ENCODE measurements around the gene TACR2.

TACR2 gene

DNA sequence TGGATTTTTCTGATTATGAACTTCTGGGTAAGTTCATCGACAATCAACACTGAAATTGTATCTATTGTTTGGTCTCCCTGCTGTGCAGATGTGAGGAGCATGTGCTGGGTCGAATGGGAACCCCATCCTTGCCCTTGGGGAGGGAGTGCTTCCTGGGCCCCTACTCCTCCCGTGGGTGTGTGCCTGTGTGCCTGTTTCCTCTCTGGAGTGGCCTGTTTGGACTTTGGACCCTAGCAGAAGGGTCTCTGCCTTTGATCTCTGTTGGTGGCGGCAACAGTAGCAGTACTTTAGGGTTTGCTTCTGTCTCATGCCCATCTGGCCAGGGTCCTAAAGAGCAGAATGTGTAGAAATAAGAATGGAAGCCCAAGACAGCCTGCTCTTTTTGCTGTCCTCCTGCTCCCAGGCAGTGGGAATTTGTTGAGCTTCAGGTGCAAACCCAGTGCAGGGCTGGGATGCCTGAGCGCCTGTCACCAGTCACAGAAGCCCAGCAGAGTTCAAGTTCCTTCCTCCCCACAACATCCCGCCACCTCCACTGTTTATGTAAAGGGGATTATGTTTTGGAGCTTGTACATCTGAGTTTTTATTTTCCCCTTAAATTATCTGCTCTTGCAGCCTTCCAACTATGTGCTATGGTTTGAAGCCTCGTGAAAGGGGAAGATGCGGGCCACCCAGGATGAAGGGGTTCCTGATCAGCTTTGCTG, 1.5 kb upstream of the TACR2 start:
- DNase-seq: no peak

DNA sequence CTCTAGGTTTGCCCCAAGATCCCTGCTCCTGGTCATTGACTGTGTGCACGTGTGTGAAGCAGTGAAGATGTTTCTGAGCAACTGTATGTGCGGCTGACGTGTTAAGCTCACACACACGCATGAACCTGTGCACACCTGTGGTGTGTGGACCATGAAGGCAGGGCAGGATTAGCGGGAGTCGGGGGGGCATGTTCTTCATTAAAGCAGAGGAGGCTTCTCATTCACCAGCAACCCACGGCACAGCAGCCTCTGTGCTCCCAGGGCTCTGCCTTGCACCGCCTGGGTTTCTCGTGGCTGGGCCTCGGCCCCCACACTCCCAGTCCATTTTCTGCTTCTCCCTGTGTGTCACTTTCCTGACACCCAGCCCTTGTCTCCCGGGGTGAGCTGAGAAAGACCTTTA, 824 bp upstream of the TACR2 start:
- DNase-seq: no peak

DNA sequence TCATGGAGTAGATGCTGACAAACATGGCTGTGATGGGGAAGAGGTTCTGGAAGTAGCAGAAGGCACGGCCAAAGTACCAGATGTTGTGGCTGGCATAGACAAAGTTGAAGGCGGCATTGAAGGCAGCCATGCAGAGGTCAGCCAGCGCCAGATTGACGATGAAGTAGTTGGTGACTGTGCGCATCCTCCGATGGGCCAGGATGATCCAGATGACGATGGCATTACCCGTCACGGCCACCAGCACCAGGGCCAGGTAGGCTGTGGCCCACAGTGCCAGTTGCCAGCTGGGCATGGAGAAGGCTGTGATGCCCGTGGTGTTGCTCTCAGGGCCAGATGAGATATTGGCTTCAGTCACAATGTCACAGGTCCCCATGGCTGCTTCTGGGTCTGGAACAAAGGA, 767 bp downstream of the TACR2 start:
- no peak for DNase-seq

DNA sequence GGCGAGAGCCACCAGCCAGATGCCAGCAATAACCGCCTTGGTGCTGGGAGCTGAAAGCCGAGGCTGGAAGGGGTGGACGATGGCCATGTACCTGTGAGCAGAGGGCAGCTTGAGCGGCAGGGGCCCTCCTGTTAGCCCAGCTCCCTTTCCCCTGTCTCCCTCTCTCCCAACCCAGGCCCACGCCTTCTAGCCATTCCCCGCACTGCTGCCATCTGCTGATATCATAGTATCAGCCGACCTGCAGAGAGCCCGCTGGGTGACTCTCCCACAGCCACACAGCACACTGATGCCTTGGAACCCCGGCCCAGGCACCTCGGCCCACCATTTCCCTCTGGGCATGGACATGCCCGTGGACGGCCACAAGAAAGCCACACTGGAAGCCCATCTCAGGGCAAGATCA, 1.7 kb downstream of the TACR2 start:
- DNase-seq: no peak

DNA sequence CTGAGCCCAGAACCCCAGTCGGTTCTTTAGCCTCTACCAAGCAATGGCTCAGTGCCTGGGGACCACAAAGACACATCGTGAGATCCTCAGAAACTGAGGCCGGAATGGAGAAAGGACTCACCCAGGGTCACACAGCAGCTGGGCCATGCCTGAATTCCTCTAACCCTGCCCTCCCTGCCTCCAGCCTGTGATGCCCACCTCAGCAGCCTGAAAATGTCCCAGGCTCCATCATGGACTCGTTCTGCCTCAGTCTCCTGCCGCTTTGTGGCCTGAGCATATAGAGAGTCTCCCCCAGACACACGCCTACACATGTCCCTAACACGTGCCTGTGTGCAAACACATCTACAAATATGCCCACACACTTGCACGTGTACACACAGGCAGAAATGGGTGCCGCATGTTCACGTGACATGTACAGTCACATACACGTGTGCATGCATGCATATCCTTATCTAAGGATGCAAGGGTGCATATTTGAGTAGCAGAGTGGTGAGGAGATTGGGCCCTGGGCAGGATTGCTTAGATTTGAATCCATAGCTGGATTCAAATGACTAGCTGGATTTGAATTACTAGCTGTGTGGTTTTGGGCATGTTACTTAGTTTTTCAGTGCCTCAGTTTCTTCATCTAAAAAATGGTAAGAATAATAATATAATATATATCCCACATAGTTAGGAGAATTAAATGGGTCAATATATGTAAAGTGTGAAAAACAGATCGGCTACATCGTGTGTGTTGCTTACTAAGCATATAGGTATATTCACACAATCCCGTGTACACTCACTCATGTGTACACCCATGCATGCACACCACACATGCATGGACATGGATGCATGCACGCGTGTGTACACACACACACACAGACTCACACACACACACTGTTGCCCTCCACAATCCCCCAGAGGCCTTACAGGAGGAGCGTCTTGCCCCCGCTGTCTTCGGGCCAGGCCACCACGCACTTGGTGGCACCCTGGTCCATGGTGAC, 2.4 kb downstream of the TACR2 start:
- DNase-seq: no peak

DNA sequence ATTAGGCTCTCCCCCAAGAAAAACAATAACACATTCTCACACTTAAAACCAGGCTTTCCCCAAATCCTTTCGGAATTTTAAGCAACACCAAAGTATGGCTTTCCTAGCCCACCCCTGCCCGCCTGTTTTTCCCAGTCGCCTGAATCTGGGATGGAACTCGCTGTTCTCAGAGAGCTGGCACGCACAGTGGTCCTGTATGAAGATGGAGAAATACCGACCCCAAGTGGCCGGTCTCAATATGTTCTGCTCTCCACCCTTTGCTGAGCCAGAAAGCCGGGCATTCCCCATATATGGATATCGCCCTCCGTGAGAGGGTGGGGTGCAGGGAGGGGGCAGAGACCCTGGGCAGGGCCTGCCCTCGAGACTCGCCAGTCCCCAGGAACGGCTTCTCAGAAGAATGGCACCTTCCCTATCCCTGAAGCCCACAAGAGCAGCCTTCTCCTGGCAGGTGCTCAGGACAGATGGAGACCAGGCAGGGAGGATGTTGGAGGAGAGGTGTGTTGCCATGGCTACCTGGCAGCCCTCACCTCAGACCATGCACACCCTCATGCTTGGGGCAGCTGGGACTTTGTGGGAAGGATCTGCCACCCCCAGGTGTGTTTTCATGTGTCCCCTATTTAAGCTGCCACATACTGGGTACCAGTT, 3.4 kb downstream of the TACR2 start:
- no peak for DNase-seq

DNA sequence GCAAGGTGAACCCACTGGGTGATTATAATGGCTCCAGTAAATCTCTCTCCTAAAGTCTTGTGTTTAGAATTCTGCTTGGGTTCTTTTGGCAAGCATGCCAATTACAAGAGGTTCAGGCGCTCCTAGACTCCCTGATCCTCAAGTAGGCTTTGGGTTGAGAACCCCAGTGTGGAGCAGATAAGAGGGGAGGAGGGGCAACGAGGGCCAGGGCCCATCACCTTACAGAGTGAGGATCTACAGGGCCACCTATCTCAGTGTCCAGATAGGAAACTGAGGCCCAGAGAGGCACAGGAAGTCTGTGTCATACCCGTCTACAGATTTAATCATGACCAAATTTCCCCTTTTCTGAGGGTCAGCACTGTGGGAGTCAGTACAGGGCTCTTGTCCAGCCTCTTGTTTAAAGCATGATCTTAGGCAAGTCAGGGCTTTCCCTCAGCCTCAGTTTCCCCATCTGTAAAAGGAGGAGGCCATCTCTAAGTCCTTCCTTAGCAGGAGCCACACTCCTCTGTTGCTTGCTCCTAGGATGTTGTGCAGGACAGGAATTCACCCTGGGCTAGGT, 4.4 kb downstream of the TACR2 start:
- DNase-seq: no peak

DNA sequence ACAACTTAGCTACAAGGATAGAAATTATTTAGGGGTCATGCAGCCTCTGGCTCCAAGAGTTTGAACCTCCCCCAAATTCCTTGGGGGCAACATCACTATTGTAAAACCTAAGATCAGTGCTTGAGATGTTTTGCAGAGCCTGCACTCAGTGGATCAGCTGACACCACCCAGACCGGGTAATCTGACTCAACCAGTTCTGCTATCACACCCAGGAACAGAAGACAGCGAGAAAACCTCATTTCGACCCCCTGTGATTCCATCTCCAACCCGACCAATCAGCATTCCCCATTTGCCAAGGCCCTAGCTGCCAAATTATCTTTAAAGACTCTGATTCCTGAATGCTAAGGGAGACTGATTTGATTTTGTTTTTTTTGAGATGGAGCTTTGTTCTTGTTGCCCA, 5.2 kb downstream of the TACR2 start:
- DNase-seq: no peak

DNA sequence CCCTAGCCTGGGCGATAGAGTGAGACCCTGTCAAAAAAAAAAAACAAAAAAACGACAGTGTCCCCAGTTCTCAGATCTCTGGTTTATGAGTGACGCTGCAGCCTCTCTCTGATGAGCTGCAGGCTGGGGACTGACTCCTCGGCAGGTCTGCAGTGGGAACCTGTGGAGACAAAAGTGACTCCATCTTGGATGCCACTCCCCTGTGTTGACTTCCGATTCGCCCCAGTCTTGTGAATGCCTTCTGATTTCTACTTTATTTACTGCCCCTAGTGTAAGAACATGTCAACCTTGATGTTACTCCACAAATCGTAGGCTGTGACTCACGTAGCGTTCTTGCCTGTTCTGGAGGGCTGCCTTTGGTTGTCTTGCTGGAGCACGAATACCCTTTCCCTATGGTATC, 6.2 kb downstream of the TACR2 start:
- DNase-seq: no peak

DNA sequence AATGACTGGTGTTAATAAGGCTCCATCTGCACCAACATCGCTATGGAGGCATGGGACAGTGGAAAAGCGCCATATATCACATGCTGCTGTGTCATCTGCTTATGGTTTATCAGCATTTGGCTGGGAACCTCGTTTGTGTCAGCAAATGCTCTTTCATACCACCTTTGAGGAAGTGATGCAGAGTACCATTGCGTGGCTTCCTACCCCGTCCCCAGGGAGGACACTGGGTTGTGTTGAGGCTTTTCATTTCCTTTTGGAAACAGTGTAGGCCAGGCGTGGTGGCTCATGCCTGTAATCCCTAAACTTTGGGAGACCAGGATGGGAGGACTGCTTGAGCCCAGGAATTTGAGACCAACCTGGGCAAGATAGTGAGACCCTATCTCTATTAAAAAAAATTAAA, 6.8 kb downstream of the TACR2 start:
- DNase-seq: no peak

DNA sequence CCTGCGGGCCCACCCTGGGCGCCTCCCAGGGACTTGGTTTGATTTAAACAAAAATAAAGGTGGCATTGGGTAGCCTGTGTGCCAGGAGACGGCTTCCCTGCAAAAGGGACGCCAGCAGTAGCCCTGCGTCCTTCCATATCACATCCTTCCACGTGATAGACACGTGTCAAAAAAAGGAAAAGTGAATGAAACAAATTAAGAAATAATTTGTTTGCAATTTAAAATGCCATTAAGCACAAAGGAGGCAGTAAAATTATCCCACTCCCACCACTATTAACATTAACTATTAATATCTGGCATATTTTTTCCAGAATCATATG, 7.6 kb downstream of the TACR2 start:
- no peak for DNase-seq

DNA sequence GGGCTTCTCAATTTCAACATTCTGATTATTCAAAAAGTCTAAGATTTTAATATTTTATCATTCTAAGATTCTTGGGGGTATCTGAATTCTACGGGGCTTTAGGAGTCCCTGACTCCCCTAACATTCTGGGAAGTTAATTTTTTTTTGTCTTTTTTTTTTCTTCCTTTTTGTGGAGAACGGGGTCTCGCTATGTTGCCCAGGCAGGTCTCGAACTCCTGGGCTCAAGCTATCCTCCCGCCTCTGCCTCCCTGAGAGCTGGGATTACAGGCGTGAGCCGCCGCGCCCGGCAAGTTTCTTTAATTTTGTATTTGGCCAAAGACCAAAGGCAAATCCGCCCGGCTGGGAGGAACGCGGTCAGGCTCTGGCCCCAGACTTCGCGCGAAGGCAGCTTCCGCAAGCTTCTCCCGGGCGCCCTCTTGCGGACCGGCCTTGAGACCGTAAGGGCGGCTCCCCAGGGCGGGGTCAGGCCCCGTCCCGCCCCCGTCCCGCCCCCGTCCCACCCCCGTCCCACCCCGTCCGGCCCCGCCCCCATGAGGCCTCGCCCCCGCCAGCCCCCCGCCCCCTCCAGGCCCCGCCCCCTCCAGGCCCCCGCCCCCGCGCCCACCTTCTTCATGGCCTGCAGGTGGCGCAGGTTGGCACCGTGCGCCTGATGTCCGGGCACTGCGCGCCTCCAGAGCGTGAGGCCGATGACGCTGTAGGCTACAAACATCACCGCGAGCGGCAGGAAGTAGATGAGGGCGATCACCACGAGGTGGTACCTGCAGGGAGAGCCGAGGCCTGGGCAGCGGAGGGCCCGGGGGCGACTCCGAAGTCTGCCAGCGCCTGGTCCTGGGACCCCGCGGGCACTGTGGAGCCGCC, 8.2 kb downstream of the TACR2 start:
- peak; percentile 79 for DNase-seq

DNA sequence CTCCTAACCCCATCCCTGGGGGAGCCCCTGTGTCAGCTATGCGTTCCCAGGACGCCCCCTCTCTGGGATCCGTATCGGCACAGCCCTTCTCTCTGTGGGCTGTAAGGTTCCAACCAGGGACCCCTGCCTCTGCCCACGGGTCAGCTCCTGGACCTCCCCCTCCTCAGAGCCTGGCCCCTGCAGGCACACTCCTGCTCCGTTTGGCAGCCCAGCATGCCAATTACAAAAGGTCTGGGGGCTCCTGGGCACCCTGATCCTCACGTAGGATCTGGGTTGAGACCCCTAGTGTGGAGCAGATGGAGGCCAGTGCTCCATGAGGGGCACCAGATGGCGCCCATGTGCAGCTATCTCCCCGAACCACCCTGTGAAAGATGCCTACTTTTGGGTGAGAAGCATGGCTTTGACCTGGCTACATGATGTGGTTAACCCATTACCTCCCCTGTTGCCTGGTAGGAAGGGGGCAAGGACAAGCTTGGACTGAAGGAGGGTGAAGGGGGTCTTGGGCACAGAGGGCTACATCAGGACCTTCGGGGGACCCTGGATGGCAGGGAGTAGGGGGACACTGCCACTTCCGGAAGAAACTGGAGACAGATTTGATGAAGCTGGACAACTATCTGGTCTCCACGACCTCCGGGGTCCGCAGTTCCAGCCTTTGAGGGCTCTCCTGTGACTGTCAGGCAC, 9.0 kb downstream of the TACR2 start:
- no peak for DNase-seq

DNA sequence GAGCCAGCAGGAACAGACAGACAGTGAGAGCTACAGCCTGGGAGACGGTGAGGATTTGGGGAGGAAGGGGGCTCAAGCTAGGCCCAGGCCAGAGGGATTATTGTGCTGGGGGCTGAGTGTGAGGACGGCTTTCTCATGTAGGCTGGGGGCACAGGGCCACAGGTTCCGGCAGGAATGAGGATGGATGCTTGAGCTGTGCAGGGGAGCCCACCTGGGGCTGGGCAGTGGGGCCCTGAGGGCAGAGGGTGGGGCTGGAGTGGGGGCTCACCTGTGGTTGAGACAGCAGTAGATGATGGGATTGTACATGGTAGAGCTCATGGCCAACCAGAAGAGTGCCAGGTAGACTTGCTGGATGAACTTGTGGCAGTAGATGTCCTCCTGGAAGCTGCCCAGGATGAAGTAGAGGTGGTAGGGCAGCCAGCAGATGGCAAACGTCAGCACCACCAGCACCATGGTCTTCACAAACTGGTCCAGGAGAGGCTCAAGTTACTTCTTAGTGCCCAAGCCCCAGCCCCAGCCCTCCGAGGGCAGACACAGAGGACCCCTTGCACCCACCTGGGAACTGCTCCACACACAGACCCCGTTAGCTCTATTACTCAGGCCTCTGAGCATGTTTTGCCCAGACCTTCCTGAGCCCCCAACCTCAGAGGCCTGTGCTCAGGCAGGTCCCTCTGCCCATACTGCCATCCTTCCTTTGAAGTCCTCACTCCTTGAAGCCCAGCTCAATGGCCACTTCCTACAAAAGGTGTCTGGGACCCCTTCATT, 9.7 kb downstream of the TACR2 start:
- DNase-seq: no peak

DNA sequence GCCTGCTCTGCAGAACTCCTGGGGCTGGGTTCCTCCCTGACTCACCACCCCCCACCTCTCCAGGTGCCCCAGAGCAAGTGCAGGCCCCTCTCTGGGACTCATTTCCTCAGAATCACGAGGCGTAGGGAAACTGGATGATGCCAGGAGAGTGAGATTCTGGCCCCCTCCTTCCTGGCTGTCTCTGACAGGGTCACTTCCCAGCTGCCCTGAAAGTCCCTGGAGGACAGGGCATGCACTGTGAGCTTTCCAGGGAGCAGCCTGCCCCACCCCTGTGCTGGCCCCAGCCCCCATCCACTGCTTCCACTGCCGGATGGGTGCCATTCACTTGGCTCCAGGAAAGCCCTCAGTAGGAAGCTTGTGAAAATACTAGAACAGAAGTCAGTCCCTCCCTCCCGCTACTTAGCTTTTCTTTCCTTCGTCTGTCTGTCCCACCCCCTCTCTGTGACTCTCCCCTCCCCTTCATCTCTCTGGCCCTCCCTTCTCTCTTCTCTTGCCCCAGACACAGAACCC, 10.4 kb downstream of the TACR2 start:
- DNase-seq: no peak

DNA sequence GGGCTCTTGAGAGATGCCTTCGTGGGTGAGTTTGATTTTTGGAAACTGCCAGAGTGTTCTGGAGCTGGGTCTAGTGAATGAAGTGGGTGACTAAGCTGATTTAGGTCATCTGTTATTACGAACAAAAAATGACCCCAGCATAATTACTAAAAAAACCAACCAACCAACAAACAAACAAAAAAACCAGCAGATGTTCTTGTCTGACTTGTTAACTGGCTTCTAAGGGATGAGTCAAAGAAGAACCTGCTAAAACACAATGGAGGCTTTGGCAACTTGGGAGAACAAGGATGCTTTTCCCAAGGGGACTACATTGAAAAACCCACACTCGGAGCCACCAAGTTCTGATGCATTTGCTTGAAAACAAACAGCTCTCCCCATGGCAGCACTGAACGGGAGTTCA, 11.5 kb downstream of the TACR2 start:
- no peak for DNase-seq

DNA sequence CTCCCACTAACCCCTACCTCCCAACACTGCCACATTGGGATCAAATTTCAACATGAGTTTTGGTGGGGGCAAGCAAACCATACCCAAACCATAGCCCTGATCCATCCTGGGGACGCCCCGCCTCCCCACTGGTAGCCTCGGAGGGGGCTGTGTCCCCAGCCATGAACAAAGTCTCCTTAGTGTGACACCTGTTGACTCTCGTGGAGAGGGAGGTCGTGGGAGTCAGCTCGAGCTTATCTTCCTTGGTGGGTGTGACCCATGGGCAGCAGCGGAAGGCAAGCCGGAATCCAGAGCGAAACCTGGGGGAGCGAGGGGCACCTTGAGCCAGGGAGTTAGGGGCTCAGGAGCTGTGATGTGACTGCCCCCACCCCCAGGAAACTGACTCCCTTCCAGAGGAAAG, 11.9 kb downstream of the TACR2 start:
- no peak for DNase-seq

DNA sequence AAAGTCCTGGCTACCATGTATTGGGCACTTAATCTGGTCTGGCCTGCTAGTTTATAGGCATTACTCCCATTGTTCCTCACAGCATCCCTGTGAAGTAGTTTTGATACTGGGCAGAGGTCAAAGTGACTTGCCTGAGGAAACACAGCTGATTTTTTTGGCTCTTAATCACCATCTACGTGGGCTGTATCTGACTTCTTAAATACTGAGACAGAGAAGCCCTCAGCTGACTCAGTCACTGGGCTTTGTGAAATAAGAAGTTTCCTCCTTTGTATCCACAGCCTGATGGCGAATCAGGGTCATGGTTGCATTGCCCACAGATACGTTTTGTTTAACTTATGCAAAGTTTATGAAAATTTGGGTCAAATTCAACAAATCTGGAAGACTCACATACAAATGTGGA, 13.2 kb downstream of the TACR2 start:
- DNase-seq: no peak

DNA sequence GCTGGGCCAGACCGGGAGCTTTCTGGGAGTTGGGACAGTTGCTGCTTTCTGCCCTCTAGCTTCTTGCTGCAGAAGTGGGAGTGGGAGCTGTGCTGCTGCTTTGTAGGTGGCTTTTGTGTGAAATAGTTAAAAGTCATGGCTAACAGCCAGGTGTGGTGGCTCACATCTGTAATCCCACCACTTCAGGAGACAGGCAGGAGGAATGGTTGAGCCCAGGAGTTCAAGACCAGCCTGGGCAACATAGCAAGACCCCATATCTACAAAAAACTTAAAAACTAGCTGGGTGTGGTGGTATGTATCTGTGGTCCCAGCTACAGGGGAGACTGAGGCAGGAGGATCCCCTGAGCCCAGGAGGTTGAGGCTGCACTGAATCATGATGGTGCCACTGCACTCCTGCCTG, 13.7 kb downstream of the TACR2 start:
- no peak for DNase-seq

DNA sequence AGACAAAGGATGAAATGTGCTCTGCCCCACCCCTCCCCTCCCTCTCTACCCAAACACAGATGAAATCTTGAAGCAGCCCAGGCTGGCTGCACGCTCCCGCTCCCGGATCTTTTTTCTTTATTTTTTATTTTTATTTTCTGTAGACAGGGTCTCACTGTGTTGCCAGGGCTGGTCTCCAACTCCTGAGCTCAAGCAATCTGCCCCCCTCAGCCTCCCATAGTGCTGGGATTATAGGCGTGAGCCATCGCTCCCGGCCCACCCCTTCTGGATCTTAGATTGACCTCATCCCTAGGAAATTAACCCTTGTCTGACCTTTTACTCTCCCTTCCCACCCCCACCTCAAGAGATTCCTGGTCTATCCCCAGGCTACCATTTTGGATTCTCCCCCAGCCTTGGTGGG, 14.3 kb downstream of the TACR2 start:
- DNase-seq: no peak

DNA sequence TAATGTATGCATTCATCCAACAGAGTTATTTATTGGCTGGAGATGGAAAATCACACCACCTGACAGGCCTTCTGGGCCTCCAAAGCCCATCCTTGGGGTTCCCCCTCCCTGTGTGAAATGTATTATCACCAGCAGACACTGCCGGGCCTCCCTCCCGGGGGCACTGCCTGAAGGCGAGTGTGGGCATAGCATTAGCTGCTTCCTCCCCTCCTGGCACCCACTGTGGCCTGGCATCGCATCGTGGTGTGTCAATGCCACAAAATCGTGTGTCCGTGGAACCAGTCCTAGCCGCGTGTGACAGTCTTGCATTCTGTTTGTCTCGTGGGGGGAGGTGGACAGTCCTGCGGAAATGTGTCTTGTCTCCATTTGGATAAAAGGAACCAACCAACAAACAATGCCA, 15.3 kb downstream of the TACR2 start:
- DNase-seq: no peak

Data from activated gamma-delta T cell (primary cell).